GM18517 (cell line): ENCODE data around the gene PDGFA.

Experiments used
- ATAC-seq: cut with Tn5 transposase; IDR thresholded peaks from one replicate; pipeline ENCODE4 v1.9.1; 2021; ENCODE audit warnings: mild to moderate bottlenecking, moderate library complexity; ENCODE audit not compliant: unreplicated experiment

The PDGFA gene

DNA sequence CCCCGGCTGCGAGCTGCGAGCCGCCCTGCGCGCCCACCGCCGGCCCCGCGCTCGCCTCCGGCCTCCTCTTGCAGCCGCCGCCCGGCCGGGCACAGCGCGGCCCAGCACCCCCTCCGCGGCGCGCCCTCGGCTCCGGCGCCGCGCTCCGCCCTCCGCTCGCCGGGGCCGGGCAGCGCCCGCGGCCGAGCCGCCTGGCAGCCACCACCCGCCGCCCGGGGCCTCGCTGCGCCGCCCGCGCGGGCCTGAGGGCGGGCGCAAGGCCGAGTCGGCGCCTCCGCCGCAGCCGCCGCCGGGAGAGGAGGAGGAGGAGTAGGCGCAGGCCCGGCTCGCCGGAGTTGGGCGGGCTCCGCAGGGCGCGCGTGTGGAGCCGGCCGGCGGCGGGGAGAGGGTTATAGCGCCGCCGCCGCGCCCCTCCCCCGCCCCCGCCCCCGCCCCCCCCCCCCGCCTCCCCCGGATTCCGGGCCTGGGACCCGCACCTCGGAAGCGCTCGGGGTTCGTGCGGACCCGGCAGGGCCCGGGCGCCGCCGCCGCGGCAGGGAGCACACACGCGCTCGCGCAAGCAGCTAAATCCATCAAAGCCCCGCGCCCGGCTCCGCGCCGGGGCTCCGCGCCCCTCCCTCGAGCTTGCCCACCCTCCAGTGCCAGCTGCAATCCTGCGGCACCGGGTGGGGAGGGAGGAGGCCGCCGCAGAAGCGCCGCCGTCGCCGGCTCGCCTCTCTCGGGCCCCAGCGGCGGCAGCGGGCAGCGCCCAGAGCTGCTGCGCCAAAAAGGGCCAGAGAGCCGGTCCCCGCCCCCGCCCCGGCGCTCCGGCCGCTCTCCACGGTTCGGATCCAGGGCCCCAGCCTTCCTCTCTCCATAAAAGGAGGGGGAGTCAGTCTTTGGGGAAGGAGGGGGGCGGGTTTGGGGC, at the start of gene PDGFA:
TSS of gene PDGFA (minus strand) at position 363 of the 907 bp plus-strand sequence. CDS start 845 bp downstream, outside the sequence.
- ATAC-seq: no peak

DNA sequence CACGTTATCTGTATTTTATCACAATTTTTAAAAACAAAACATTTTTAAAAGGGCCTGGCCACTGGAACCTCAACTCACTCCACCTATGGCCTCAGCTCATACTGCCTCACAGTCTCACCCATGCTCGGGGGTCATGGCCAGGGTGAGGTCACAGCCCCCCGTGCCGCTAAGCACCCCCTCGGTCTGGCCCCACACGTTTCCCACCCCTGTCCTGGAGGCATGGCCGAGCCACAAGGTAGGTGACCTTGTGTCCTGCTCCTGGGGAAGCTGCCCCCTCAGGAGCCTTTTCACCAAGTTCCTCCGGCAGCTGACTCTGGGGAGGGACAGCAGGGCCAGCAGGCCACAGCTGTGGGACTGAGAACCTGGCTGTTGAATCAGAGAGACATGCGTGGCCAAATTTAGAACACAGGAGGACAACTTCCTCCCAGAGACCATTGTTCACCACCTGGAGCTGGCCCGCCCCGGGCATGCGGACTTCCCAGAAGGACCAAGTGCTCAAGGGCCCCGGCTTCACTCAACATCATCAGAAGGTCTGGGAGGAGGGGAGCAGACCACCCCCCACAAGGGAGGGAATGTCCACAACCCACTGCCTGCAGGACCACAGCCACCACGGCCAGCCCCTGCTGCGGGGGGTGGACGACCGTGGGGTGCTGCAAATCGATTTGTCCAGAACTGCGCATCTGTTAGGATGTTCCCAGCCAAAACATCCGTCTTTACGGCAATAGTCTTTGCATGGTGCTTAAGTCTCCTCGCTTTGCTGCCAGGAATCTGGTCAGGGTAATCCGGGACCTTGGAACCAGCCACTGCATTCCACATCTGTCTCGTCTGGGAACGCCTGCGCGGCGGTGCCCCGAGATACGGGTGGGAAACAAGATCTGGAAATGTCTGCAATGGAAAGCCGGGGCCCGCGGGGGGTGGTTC, 48.6 kb upstream of the PDGFA start:
- no peak for ATAC-seq

DNA sequence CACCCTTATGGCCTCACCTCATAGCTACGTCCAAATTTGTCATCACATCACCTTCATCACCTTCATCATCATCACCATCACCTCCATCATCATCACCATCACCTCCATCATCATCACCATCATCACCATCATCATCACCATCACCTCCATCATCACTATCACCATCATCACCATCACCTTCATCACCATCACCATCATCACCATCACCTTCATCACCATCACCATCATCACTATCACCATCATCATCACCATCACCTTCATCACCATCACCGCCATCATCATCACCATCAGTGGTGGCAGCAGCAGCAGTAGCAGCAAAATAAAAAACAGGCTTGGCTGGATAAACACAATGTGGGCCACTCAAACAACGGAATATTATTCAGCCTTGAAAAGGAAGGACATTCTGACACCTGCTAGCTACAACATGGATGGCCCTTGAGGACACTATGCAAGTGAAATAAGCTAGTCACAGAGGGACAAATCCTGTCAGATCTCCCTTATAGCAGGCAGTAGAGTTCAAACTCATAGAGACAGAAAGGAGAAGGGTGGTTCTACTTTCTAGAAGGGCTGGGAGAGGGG, 47.7 kb upstream of the PDGFA start:
- no peak for ATAC-seq

DNA sequence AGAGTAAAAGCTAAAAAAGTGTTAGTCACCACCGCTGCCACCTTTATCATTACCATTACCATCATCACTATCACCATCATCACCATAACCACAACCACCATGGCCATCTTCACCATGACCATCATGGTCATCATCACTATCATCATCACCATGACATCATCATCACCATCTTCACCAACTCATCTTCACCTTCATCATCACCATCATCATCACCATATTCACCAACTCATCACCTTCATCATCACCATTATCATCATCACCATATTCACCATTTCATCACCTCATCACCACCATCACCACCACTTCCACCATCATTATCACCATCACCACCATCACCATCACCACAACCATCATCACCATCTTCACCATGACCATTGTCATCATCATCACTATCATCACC, 46.5 kb upstream of the PDGFA start:
- ATAC-seq: no peak

DNA sequence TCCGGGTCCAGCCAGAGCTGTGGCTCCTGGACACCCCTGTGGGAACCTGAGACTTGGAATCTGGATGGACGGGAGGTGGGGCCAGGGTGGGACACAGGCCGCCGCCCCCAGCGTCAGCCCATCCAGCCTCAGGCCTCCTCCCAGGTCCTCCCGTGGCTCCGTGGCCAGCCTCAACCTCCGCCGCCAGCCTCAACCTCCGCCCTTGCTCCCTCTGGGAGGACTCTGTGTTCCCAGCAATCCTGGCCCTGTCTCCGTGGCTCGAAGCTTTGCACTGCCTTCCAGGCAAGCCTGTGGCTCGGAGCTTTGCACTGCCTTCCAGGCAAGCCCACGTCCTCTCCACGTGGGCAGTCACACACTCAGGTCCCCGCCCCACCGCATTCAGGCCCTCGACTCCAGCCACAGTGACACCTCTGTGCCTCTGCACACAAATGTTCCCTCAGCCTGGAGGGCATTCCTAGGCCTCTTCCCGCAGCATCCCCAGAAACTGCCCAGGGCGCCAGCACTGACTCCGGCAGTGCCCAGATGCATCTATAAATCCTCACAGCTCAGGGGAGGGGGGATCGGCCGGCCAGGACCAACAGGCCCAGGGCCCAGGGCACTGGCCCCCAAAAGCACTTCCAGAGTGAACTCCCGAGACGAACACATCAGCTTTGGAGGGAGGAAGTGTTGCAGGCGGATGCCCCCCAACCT, 44.7 kb upstream of the PDGFA start:
- no peak for ATAC-seq

DNA sequence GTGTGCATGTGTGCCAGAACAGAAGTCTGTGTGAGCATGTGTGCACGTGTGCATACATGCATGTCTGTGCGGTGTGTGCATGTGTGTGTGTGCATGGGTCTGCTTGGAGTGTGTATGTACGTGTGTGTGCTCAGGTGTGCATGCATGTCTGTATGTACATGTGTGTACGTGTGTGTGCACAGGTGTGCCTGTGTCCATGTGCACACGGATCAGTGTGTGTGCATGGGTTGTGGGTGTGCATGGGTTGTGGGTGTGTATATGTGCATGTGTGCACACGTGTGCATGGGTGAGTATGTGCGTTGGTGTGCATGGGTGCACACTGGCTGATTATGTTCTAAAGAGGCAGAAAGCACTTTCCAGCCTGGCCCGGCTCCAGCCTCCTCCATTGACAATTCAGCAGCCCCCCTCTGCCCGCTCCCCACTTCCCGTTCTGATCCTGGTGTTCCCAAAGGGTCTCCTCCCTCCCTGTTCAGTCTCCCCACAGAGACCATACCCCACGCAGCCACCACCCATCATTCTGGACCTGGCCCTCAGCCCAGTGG, 44.1 kb upstream of the PDGFA start:
- ATAC-seq: no peak

DNA sequence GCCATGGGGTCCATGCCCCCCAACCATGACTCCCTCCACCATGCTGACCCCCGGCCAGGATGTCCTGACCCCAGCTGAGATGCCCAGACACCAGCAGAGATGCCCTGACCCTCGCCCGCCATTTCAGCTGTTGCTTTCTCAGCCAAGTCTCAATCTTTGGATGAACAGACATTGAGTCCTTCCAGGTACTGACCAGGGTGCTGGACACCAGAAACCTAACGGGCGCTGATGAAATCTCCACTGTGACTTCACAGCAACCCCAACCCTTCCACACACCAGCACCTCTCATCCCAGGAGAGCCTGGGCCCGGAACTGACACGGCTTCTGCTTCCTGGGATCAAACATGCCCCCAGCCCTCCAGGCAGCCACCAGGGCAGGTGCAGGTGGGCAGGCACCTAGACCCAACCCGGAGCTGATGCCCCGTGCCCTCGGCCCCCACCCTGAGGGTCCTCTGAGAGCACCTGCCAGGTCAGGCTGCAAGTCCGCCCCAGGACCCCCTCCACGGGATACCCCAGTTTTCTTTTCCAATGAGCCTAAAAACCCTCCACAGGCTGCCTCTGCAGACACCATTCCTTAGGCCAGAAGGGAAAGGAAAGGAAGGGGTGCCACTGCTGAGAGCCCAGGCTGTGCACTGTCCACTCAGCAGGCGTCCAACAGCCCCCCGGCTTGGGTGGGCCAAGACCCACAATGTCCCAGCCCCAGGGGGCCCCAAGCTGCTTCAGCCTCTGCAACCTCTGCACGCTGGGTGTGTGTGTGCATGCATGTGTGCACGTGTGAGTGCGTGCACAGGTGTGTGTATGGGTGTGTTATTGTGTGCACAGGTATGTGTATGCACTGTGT, 43.4 kb upstream of the PDGFA start:
- ATAC-seq: no peak

DNA sequence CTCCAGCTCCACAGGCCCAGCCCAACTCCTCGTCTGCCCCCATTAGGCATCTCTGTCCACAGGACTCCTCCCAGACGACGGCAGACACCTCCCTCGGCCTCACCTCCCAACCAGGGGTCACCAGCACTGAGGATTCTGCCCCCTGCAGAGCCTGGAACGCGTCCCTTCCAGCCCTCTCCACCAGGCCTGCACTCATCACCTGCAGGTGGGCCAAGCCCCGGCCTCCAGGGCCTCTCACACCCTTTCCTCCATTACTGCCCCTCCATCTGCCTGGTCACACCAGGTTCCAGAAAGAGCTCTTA, 42.7 kb upstream of the PDGFA start:
- ATAC-seq: no peak

DNA sequence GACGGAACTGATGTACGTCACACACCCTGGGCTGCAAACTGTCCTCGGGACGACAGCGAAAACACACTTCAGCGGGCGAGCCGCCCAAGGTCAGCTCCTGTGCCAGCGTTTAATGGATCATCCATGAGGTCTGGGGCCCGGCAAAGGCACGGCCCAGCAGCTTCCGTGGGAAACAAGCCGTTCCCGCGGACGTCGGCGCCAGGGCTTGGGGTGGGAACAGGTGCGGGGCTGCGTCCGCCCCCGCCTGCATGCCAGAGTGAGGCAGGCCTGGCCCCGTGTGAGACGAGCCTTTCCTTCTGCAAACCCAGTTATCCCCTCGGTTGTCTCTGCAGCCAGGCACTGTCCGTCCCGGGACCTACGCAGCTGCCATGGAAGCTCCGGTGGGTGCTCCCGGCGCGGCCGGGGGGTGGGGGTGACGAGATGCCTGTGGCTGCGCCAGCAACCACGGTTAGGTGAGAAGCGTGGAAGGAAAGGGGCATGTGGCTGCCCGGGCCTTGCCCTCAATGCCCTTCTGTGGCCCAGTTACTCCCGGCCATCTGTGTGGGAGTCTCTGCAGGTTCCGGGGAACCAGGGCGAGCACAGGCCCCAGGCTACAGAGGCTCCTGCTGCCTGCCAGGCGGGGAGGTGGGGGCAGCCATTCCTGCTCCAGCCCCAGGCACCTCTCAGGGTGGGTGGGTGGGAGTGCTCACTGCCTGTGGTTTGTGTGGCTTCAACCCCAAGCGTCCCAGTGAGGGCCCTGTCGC, 42.2 kb upstream of the PDGFA start:
- no peak for ATAC-seq

DNA sequence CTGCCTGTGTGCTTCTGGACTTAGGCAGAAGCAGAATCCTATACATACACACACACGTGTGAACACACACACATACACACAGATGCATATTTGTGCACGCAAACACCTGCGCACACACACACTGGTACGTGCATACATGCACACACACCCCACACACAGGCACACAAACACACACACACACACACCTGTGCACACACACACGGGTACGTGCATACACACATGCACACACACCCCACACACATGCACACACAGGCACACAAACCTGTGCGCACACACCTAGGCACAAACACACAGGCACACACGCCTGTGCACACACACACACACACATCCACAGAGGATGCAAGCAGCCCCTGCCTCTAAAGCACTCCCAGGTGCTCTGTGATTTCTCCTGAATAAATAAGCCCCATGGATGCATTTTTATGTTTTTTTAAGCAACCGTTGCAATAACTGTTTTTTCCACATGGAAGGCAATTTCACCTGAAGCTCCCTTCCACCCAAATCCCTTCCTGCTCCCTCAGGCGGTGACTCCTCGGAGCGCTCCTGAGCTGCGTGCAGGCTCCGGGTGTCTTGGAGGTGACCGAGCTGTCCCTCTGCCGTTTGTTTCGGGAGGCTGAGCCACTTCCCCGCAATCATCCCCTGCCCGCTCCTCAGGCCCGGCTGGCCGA, 41.5 kb upstream of the PDGFA start:
- no peak for ATAC-seq

DNA sequence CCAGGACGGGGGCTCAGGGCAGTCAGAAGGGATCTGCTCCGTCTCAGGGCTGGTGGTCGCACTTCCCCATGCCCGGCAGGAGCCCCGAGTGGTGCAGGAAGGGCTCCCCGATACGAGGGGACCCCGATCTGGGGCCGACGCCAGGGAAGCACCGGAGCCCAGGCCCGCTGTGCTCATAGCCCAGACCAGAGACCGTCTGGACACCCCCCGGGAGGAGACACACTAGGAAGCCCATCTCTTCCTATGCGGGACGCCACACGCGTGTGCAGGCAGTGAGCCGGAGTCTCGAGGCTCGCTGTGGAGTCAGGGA, 39.7 kb upstream of the PDGFA start:
- no peak for ATAC-seq

DNA sequence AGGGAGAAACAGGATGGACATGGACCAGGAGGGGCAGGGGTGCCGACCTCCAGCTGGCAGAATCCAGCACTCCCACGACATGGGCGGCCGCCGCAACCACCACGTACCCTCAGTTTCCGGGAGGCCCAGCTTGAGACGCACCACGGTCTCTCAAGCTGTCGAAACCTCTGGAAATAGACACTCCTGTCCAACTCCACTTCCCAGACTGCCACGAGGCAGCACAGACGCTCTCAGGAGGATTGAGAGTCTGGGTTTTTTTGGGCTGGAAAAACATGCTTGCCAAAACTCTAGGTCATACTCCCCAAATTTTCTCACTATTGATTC, 37.9 kb upstream of the PDGFA start:
- ATAC-seq: no peak

DNA sequence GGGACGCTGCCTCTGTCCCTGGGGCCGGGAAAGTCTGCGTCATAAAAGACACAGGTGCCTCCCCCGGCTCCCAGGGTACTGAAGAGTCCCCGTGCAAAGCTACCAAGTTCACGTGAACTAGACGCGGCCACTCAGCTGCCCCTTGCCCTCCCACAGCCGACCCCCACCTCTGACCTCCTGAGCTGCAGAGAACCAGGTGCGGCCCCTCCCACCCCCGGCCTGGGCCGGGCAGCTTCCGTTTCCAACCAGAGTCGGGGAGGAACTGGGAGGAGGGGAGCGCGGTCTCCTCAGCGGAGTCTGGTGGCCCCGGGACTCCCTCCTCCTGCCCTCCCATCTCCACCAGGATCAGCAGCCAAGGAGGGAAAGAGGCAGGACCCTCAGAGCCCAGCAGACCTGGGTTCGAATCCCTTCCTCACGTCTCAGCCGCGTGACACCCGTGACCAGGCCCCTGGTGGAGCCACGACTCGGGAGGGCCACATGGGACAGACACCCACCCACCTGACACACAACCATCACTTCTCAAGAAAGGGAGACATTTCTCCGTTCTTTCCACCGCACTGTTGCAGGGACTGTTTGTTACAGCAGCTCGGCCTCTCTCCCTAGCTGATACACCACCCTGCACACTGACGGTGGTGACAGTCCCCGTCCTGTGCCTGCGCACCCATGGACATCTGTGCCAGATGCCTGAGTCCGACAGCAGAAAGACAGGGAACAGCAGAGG, 37.4 kb upstream of the PDGFA start:
- ATAC-seq: no peak

DNA sequence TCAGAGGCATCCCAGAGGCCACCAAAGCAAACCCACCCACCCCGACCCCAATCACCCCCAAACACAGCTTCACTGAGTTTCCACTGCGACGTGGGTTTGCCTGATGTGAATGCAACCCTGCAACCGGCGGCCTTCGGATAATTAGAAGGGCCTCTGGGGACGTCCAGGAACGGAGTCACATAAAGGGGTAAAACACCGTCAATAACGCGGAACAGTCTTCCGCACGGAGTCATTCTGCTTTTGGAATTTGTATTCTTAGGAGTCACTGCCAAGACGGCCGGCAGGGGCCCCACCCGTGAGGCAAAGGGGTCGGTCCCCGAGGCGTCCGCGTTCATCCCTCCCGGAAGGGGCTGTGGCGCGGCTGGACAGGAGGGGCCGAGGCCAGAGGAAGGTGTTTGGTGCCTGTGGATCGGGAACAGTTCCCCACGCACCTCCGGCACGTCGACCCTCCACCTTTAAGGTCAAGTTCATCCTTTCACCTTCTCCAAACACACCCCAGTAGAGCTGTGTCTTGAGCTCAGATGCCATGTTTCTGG, 36.7 kb upstream of the PDGFA start:
- ATAC-seq: no peak

DNA sequence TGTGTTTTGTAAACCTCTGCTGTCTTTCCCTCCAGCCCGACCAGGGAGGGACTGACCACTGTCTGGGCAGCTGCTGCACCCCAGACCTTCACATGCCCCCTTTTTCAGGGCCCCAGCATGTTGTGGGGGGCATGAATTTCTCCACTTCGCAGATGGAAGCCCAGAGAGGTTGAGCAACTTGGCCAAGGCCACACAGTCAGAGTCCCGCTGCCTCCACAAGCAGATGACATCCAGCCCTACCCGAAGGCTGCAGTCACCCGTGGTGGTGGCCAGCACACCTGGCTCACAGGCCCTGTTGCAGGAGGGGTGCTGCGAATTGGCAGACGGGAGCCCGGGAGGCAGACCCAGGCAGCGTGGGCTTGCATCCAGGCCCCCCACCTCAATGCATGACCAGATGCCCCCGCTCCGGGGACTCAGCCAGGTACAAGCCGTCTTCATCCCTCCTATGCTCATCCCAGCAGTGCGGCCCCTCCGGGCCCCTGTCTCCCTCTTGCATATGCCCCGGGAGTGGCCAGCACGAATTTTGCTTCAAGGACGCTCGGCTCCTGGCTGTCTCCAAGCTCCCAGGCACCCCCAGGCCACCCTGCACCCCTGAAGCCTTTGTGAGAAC, 36.0 kb upstream of the PDGFA start:
- ATAC-seq: no peak

DNA sequence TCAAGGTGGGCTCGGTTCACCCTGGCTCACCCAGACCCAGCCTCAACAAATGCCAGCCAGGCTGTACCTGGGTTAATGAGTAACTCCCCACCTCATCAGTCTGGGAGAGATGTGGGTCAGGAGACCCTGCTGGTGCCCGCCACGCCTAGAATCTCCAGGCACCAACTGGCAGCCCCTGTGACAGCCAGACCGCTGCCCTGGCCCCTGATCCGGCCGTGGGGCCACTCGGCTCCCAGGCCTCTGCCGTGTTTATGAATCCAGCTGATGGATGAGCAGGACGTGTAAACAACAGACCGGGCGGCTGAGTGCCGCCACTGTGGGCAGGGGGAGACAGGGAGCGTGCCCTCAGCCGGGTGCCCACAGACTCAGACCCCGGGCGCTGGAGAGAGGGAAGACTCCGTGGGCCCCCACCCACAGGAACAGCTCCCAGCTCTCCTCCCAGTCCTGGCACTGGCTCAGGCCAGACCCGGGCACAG, 34.0 kb upstream of the PDGFA start:
- ATAC-seq: no peak

DNA sequence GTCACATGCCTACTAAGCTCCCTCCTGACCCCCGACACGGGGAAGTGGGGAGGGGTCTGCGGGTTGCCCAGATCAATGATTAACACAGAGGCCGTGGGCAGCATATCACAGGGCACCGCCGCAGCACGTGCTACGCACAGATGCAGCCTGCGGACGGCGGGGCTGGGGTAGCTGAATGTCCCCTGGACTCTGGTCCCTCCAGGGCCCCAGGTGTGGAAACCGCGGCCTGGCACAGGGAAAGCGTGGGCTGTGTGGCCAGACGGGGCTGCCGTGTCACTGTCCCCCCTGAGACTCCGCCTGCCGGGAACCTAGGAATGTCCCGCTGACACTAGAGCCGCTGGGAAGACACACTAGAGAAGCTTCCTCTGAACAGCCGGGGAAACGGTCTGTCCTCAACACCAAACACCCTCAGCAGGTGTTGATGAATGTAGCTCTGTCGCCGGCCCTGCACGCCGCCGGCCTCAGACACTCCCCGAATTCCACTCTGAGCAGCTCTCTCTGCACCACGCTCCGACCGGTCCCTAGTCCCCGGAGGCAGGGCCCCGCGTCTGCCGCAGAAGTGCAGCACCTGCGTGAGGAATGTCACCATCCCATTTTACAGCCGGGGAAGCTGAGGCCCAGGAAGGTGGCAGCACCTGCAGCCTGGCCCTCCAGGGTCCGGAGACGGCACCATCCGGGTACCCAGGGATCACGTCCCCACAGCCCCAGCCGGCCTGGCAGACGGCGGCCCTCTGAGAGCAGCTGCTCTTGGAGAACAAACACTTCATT, 33.4 kb upstream of the PDGFA start:
- no peak for ATAC-seq
